ENCODE data around the gene BBS1. TPM values are rescaled to one million over a fixed set of nuclear protein-coding genes. Genes with fewer than 3 reads are reported as not detected.

Gene BBS1
- polyA plus RNA-seq, 1 of the 3 experiments (the other 2 are of a cell fraction), result 24.8 TPM

DNA sequence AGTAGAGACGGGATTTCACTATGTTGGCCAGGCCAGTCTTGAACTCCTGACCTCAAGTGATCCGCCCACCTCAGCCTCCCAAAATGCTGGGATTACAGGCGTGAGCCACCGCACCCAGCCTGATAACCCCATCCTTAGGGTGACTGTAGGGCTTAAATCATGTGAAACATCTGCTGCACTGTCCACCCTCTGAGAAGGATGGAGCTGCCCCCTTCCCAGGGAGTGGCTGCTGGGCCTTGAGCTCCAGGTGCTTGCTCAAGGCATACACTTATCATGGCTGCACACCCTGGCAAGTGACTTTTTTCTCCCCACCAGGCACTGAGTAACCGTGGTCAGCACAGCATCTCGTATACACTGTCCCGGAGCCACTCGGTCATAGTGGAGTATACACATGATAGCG lies 38.4 kb upstream of the BBS1 start:
- ChIA-PET POLR2A (no interaction called here), CTCF (interaction anchor here (2.5 kb wide), 1 partner anchor 85 kb away, joined by 7 read pairs; no protein-coding TSS in a partner anchor)
- WGBS (ENCODE audit: low lambda C conversion rate), result 95% methylated on average over 9 of the region's 9 CpGs
- Histone ChIP-seq H3K9ac (no peak overlapping the region), H3K27ac (ENCODE audit: low read depth in 2 of 2, low read length in 1 of 2) (no peak overlapping the region), H3K79me2 (ENCODE audit: insufficient read depth) (peaks cover 8% of the 10 kb centered on the region; the same call in 1 of the 2 replicates), H3F3A (replicated peaks; ENCODE audit: insufficient read depth) (no peaks in the 10 kb centered on the region), H3K9me3 (no peaks in the 10 kb centered on the region), H3K4me1 (ENCODE audit: control insufficient read depth in 1 of 2, insufficient read depth in 2 of 2, low read depth in 1 of 2, low read length in 1 of 2) (peaks cover 5 to 10% of the 10 kb centered on the region in 2 experiments; a peak in 3 of 4 replicates), H3K4me3 (ENCODE audit: low read depth in 2 of 2, low read length in 1 of 2) (no peak overlapping the region), H2AFZ (ENCODE audit: low read depth) (no peak overlapping the region), H3K4me2 (no peak overlapping the region), H4K20me1 (ENCODE audit: insufficient read depth) (no peaks in the 10 kb centered on the region), H3K36me3 (replicated peaks in 1 of 2; ENCODE audit: control insufficient read depth in 1 of 2, insufficient read depth in 2 of 2, low read length in 1 of 2) (peaks cover 6 to 22% of the 10 kb centered on the region in 2 experiments), H3K27me3 (ENCODE audit: insufficient read depth) (no peaks in the 10 kb centered on the region), H3K9me2 (no peaks in the 10 kb centered on the region)
- TF ChIP-seq, protein P1, sequence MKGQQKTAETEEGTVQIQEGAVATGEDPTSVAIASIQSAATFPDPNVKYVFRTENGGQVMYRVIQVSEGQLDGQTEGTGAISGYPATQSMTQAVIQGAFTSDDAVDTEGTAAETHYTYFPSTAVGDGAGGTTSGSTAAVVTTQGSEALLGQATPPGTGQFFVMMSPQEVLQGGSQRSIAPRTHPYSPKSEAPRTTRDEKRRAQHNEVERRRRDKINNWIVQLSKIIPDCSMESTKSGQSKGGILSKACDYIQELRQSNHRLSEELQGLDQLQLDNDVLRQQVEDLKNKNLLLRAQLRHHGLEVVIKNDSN (IDR thresholded peaks at IDR 0.05; ENCODE audit: borderline replicate concordance, low read depth), result no peak
- TF ChIP-seq EZH2phosphoT487 (IDR thresholded peaks at IDR 0.05; ENCODE audit: borderline replicate concordance, low read depth) (no peak), MXI1 (IDR thresholded peaks at IDR 0.05; ENCODE audit: low read depth, low read length) (no peak), GATA2 (CRISPR knock-in tag; IDR thresholded peaks at IDR 0.05) (no peak), RCOR1 (IDR thresholded peaks at IDR 0.05; ENCODE audit: low read length) (no peak)
- TF ChIP-seq, protein P2, sequence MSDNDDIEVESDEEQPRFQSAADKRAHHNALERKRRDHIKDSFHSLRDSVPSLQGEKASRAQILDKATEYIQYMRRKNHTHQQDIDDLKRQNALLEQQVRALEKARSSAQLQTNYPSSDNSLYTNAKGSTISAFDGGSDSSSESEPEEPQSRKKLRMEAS (IDR thresholded peaks at IDR 0.05; ENCODE audit: low read depth), result no peak
- DNase-seq, result no peak

DNA sequence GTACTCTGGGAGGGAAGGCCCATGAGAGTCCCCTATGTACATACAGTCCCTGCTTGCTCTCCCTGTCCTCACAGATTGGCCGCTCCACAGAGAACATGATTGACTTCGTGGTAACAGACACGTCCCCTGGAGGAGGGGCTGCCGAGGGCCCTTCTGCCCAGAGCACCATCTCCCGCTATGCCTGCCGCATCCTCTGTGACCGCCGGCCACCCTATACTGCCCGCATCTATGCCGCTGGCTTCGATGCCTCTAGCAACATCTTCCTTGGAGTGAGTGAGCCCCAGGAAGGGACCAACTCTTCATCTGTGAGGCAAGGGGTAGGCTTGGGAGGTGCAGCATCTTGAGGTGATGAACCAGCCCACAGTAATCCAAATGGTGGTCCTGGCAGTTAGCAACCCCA lies 37.3 kb upstream of the BBS1 start:
- Histone ChIP-seq H3K4me3 (ENCODE audit: low read depth in 2 of 2, low read length in 1 of 2) (no peak overlapping the region), H3K9ac (no peak overlapping the region), H3K27ac (ENCODE audit: low read depth in 2 of 2, low read length in 1 of 2) (no peak overlapping the region), H3K9me2 (no peaks in the 10 kb centered on the region), H3K4me1 (ENCODE audit: control insufficient read depth in 1 of 2, insufficient read depth in 2 of 2, low read depth in 1 of 2, low read length in 1 of 2) (peaks cover 0 to under 1% of the 10 kb centered on the region in 2 experiments; a peak in 1 of 4 replicates), H3K79me2 (ENCODE audit: insufficient read depth) (no peaks in the 10 kb centered on the region), H3F3A (replicated peaks; ENCODE audit: insufficient read depth) (no peaks in the 10 kb centered on the region), H3K36me3 (replicated peaks in 1 of 2; ENCODE audit: control insufficient read depth in 1 of 2, insufficient read depth in 2 of 2, low read length in 1 of 2) (peaks cover 6 to 23% of the 10 kb centered on the region in 2 experiments), H3K4me2 (no peak overlapping the region), H4K20me1 (ENCODE audit: insufficient read depth) (no peaks in the 10 kb centered on the region), H2AFZ (ENCODE audit: low read depth) (no peak overlapping the region), H3K27me3 (ENCODE audit: insufficient read depth) (no peaks in the 10 kb centered on the region), H3K9me3 (no peaks in the 10 kb centered on the region)
- WGBS (ENCODE audit: low lambda C conversion rate), result 93% methylated on average over 11 of the region's 11 CpGs
- TF ChIP-seq EP300 (IDR thresholded peaks at IDR 0.05; ENCODE audit: borderline replicate concordance in 1 of 2, low read depth in 1 of 2, low read length in 1 of 2), result no peak
- no peak for TF ChIP-seq FOSL2 (IDR thresholded peaks at IDR 0.05; ENCODE audit: borderline replicate concordance, low read depth)
- TF ChIP-seq GABPA (IDR thresholded peaks at IDR 0.05; ENCODE audit: low read depth), result no peak
- no peak for TF ChIP-seq TEAD4 (IDR thresholded peaks at IDR 0.05; ENCODE audit: borderline replicate concordance, insufficient read depth)
- TF ChIP-seq SMC3 (IDR thresholded peaks at IDR 0.05; ENCODE audit: low read depth, low read length), result no peak
- no peak for TF ChIP-seq NFIC (IDR thresholded peaks at IDR 0.05; ENCODE audit: borderline replicate concordance)
- no peak for TF ChIP-seq ELF1 (IDR thresholded peaks at IDR 0.05)
- TF ChIP-seq, protein P3, sequence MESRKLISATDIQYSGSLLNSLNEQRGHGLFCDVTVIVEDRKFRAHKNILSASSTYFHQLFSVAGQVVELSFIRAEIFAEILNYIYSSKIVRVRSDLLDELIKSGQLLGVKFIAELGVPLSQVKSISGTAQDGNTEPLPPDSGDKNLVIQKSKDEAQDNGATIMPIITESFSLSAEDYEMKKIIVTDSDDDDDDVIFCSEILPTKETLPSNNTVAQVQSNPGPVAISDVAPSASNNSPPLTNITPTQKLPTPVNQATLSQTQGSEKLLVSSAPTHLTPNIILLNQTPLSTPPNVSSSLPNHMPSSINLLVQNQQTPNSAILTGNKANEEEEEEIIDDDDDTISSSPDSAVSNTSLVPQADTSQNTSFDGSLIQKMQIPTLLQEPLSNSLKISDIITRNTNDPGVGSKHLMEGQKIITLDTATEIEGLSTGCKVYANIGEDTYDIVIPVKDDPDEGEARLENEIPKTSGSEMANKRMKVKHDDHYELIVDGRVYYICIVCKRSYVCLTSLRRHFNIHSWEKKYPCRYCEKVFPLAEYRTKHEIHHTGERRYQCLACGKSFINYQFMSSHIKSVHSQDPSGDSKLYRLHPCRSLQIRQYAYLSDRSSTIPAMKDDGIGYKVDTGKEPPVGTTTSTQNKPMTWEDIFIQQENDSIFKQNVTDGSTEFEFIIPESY (IDR thresholded peaks at IDR 0.05; ENCODE audit: borderline replicate concordance, low read depth), result no peak
- TF ChIP-seq TCF12 (IDR thresholded peaks at IDR 0.05), result no peak
- TF ChIP-seq, protein P4, sequence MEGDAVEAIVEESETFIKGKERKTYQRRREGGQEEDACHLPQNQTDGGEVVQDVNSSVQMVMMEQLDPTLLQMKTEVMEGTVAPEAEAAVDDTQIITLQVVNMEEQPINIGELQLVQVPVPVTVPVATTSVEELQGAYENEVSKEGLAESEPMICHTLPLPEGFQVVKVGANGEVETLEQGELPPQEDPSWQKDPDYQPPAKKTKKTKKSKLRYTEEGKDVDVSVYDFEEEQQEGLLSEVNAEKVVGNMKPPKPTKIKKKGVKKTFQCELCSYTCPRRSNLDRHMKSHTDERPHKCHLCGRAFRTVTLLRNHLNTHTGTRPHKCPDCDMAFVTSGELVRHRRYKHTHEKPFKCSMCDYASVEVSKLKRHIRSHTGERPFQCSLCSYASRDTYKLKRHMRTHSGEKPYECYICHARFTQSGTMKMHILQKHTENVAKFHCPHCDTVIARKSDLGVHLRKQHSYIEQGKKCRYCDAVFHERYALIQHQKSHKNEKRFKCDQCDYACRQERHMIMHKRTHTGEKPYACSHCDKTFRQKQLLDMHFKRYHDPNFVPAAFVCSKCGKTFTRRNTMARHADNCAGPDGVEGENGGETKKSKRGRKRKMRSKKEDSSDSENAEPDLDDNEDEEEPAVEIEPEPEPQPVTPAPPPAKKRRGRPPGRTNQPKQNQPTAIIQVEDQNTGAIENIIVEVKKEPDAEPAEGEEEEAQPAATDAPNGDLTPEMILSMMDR (IDR thresholded peaks at IDR 0.05), result no peak
- no peak for TF ChIP-seq RFX5 (IDR thresholded peaks at IDR 0.05; ENCODE audit: low read length)
- no peak for TF ChIP-seq TAF1 (IDR thresholded peaks at IDR 0.05; ENCODE audit: borderline replicate concordance, low read depth, low read length)
- CTCF ChIA-PET, result interaction anchor here (2.5 kb wide), 1 partner anchor 87 kb away, joined by 7 read pairs; no protein-coding TSS in a partner anchor
- POLR2A ChIA-PET, result no interaction called here
- DNase-seq, result no peak

All from SK-N-SH (cell line).